Embryonic facial prominence (tissue), 1 donor: Measurements from ENCODE around the gene MRM1.

Experiments used
- DNase-seq: peaks from one replicate; pipeline ENCODE4 v3.0.0-alpha.2; 2016; ENCODE audit errors: extremely low spot score

The MRM1 gene

DNA sequence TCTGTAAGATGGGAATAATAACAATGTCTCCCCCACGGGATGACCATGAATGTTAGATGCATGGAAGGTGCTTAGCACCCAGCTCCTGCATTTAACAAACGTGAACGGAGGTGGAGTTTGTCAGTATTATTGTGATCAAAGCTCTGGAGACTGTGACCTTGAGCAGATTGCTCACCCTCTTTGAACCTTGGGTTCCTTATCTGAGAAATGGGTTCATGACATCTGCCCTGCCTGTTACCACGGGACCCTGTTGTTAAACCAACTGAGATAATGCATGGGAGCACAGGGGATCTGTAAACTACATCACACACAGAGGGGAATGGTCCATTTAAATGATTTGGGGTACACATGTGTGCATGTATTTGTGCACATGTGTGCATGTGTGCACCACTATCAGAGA is 29.6 kb downstream of the MRM1 start:
- DNase-seq, result no peak

DNA sequence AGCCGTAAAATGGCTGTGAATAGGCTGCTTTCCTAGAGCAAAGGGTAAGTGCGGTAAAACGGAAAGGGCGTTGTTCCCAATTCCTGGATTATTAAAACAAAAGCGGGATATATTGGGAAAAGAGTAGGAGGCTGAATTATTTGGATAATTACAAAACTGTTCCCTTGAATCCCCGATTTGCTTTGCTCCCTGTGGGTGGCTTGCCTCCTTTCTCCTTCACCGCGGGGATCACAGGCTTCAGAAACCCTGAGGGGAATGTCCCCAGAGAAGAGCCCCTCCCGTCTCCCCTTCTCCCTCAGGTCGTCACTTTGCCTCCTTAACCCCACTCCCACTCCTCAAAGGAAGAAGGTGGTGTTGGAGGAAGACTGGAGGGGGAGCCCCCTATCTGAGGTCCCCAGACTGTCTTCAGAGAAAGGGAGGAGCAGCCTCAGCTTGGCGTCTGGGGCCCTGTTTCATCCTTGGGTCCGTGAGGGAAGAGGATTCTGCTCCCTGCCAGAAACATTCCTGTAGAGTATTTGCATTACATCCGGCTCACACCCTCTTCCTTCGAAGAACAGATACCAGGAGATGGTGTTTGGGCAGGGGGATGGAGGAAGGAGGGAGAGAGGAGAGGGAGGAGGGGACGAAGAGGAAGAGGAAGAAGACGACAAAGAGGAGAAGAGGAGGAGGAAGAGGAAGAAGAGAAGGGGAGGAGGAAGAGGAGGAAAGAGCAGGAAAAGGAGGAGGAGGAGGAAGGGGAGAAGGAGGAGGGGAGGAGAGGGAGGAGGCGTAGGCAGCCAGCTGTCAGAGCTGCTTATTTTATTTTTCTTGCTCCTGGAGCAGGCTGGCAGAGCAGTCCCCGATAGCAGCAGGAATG is 31.8 kb downstream of the MRM1 start:
- no peak for DNase-seq

DNA sequence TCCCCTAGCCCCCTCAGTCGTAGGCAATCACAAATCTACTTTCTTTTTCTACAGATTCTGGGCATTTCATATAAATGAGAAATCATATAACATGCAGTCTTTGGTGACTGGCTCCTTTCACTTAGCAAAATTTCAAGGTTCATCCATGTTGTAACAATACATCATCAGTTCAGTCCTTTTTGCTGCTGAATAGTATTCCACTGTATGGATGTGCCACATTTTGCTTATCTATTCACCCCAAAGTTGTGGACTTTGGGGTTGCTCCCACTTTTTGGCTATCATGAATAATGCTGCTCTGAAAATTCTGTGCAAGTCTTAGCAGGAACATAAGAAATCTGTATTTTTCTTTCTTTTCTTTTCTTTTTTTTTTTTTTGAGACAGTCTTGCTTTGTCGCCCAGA is 39.0 kb downstream of the MRM1 start:
- DNase-seq, result no peak

DNA sequence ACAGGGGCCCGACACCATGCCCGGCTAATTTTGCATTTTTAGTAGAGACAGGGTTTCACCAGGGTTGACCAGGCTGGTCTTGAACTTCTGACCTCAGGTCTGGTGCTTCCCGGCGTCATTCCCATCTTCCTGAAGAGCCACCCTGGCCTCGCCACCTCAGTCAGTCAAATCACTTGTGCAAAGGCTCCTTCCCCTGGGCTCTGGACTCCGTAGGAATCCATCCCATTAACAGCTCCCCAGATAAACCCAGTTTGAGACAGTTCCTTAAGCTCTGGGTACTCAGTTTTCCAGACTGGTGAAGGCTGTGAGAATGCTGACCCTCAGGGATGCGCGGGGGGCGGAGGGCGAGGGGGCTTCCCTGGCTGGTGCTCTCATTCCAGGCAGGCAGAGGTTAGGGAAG is 39.5 kb downstream of the MRM1 start:
- DNase-seq, result no peak

DNA sequence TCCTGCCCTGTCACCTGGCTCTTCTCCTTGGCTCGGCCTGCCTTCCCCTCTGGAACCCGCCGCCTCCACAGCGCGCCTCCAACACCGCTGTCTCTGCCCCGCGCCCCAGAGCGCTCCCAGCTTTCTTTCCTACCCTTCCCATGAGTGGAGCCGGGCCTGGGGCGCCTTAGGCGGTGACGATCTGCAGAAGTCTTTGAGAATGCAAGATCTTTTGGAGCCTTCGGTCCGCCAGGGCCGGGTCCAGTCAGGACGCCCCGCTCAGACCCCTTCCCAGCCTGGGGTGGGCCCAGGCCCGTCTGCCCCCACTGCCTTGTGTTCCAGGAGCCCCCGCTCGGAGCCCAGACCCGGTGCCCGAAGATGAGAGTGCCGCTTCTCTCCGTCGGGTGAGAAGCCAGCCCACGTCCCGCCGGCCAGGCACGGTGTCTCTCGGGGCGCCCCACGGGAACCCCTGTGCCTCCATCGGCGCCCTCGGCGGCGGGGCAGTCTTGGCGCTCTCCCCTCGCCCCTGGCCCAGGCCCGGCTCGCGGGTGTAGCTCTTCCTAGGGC is 40.0 kb downstream of the MRM1 start:
- no peak for DNase-seq

DNA sequence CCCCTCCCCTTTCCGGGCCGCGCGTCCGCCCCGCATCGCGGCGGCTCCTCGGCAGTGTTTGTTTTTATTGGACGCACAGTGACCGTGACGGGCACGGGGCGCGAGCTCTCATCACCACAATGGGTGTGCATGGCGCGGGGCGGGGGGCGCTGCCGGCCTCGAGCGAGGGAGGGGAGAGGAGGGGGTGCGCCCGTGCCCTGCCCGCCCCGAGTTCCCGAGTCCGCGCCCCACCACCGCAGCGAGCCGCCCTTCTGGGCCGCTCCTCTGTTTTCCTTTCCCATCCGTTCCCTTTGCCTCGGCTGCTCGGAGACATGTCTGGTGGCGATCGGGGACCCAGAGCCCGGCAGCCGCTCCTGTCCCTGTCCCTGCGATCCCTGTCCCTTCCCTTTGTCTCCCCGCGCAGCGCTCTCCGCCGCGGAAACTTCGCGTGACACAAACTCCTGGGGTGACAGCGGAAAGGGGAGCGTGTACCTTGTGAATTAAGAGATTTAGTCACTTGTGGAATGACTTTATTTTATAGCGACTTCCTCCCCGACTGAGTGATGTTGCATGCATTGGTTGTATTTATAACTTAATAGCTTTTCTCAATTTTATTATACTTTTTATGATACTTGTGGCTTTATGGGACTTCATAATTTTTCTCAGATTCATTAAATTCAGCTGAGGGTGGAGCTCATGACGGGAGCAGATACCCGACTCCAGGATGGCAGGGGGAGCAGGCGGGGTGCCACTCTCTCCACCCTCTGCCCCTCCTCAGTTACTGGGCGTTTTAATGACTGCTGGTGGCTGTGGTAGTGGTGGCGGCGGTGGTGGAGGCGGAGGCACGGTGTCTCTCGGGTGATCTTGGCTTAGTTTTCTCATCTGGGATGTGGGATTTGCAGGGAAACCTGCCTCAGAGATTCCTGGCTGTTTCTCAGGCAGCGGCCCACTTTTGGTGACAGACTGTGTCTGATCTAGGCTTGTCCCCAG is 40.8 kb downstream of the MRM1 start:
- no peak for DNase-seq

DNA sequence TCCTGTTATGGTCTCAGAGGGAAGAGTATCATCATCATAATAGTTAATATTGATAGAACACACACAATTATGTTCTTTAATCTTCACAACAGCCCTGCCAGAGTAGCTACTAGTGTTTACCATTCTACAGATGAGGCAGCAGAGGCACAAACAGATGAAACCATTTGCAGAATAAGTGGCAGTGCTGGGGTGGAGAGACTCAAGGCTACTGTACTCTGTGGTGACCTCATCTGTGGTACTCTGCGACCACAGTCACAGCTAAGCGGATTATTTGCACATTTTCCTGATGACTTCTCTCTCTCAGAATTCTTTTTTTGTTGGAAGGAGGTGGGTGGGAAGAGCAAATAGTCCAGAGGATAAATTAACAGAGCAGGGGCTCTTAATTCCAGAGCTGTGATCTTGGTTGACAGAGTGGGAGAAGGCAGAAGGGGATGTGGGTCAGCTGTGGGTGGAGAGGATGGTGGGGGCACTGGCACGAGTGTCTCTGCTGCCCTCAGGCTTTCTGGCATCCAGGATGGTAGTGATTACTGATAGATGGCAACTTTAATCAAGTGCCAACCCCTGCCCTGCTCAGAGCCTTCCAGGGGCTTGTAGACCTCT is 41.8 kb downstream of the MRM1 start:
- DNase-seq, result no peak

DNA sequence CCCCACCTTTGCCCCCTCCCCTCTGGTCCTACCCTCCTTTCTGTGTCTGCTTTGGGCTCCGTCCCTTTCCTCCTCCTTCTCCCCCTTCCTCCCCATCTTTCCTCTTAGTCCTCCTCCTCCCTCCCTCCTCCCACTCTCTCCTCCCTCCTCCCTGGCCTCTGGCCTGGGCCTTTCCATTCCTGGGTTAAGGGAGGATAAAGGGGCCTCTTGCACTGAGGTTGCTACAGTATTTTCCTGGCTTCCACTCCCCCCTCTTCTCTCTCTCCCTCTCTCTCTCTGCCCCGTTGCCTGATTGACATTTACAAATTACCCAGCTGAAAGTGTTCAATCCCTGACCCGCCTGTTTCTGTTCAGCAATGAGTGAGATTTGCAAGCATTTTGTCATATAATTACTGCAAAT is 44.0 kb downstream of the MRM1 start:
- no peak for DNase-seq

DNA sequence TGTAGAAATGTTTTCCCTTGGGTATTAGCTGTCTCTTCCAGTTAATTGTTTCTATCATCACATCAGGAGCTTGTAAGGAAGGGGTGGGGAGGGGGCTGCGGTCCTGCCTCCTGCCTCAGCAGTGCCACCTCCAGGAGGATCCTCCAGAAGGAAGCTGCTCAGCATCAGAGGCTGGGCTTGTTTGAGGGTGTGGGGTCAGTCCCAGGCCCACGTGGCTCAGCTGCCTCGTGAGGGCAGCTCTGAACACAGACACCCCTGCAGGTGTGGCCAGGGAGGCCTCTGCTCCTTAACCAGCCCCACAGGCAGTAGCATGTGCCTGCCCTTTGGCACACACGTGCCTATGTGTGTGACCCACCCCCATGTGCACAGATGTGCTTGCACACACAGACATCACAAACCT is 46.3 kb downstream of the MRM1 start:
- no peak for DNase-seq

DNA sequence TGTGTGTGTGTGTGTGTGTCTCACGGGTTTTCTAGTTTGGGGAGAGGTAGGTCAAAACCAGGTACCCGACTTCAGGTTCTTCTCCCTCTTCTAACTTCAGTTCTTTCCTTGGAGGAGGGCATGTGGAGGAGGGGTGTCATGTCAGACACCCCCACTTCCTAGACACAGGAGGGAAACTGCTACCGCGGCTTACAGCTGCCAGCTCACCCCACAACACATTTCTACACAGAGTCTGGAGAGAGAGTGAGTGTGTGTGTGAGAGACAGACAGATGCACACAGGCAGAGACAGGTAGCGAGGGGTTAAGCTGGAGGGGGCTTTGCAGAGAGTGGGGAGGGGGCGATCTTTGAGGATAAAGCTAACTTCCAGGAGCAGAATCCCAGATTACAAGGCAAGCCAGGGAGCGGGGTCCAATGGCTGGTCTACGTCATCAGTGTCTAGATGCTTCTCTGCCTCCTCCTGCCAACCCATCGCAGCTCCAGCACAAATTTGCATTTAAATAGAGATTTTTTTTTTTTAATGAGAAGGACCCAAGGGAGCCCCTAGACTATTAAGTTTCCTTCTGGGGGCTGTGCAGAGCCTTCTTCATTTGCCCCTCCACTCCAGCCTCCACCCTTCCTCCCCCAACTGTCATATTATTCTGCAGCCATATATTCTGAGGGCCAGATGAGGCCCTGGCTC is 48.9 kb downstream of the MRM1 start:
- no peak for DNase-seq

DNA sequence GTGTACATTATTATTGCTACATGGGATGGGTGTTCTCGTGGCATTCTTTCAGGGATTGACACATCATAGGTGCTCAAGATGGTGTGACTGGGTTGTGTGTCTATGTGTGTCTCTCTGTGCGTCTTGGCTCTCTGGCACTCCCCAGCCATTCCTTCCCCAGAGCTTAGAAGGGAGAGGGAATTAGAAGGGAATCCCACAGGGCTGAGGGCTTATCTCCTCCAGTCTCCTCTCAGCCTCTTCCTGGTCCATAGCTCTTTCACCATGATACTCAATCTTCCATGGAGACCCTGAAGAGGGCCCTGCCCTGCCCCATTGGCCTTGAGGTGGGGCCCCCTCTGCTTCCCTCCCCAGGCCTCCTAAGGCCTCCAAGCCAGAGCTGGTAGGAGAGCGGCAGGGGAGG is 52.0 kb downstream of the MRM1 start:
- no peak for DNase-seq

DNA sequence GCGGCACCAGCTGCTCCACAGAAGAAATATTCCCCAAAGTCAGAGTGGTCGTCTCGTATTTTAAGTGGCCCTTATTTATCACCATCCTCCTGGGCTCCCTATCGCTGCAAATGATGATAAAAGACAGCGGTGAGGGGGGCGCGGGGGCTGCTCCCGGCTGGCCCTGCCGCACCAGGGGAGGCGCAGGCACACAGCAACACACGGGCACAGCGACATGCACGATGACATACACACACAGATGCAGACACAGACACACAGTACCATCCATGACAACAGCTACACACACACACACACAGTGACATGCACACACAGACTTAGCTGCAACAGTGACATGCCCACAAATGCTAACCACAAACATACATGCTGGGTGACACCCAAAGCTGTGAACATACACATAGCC is 52.5 kb downstream of the MRM1 start:
- DNase-seq, result no peak

DNA sequence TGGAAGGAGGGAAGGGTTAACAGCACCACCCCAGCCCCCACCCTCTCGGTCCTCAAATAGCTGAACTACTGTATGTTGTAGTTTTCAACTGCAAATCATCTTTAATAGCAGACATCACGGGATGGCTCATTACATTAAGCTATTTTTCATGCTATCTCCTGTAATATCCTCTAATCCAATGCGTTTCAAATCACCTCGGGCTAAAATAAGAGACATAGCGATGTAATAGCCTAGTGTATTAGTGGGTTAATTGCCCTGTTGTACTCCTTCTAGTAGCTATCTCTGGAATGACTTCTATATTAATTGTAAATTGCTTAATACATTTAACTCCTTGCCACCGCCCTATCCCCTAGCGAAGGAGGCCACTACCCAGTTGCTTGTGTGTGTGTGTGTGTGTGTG is 54.3 kb downstream of the MRM1 start:
- DNase-seq, result no peak

DNA sequence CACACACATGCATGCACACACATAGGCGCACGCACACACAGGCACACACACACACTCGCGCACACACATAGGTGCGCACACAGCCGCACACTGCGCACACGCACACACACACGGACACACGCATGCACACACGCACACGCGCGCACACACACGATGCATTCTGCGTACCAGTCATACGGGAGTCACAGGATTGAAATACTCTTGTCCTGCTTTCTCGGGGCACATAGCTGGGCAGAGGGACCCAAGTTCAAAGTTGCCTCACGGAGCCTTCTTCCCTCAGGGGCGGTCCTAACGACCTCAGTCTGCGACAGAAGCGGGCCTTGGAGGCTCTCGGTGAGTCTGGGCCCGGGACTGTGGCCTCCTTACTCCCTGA is 56.0 kb downstream of the MRM1 start:
- no peak for DNase-seq

DNA sequence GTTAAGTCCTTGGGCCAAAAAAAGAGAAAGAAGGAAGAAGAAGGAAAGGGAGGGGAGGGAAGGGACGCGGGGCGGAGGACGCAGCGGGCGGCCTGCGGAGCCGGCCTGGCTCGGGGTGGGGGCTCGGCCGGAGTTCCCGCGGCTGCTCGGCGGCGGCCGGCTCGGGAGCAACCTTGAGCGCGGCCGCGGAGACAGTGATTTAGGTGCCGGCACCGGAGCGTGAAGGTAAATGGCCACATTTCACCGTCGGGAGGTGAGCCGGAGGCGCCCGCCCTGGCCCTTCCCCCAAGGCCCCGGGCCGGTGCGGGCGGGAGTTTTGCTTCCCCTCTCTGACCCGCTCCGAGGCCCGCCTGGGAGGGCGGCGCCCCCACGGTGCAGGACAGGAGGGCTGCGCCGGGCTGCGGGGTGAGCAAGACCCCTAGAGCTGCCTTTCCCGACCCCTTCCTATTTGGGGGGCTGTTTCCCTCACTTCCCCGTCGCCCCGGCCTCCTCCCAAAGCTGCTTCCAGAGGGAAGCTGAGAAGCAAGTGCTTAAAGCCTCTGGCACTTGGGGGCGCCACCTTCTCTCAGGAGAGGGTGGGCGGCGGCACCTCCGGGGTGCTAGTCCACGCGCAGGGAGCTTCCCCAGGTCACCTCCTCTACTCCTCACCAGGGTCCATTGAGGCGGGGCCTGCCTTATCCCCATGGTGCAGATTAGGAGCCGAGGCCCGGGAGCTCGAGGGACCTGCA is 56.5 kb downstream of the MRM1 start:
- DNase-seq, result no peak
